Measurements from ENCODE around the gene BPGM.
A peak's percentile ranks its signal among the peaks of the same experiment; 100 is the strongest.

BPGM gene

DNA sequence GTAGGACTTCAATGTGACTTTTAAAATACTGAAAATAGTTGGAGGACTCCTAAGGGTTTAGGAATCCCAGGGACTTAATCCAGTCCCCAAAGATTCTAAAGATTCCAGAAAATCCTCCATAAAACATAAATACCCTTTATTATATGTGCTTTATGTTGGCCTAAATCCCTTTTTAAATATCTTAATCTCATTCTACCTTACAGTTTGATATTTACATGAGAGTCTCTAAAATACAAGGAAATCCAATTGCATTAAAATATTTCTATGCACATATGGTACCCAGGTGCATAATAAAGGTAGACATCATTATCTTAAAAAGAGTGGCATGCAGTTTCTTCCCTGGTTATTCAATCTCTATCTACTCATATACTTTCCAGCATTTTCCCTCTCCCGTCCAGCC is 51.8 kb downstream of the BPGM start:
- TF ChIP-seq, protein P1, sequence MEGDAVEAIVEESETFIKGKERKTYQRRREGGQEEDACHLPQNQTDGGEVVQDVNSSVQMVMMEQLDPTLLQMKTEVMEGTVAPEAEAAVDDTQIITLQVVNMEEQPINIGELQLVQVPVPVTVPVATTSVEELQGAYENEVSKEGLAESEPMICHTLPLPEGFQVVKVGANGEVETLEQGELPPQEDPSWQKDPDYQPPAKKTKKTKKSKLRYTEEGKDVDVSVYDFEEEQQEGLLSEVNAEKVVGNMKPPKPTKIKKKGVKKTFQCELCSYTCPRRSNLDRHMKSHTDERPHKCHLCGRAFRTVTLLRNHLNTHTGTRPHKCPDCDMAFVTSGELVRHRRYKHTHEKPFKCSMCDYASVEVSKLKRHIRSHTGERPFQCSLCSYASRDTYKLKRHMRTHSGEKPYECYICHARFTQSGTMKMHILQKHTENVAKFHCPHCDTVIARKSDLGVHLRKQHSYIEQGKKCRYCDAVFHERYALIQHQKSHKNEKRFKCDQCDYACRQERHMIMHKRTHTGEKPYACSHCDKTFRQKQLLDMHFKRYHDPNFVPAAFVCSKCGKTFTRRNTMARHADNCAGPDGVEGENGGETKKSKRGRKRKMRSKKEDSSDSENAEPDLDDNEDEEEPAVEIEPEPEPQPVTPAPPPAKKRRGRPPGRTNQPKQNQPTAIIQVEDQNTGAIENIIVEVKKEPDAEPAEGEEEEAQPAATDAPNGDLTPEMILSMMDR (IDR thresholded peaks at IDR 0.05; ENCODE audit: extremely low read depth, insufficient read depth, missing control alignments): no peak
- no peak for DNase-seq (ENCODE audit: low spot score)
- in situ Hi-C loops (cut with MboI; ENCODE audit: low pct_unique_long_range_greater_than_20kb, low sequenced_read_pairs, unreplicated experiment): no loop called here

GRCh38 chr7:134699021-134699818 is 52.6 kb downstream of the BPGM start:
- DNase-seq (ENCODE audit: low spot score): no peak
- TF ChIP-seq, protein P1 (IDR thresholded peaks at IDR 0.05; ENCODE audit: extremely low read depth, insufficient read depth, missing control alignments): no peak
- in situ Hi-C loops (cut with MboI; ENCODE audit: low pct_unique_long_range_greater_than_20kb, low sequenced_read_pairs, unreplicated experiment): no loop called here

- no peak for DNase-seq (ENCODE audit: low spot score)
- in situ Hi-C loops (cut with MboI; ENCODE audit: low pct_unique_long_range_greater_than_20kb, low sequenced_read_pairs, unreplicated experiment): no loop called here
- TF ChIP-seq, protein P1 (IDR thresholded peaks at IDR 0.05; ENCODE audit: extremely low read depth, insufficient read depth, missing control alignments): no peak
These were observed 53.2 kb downstream of the BPGM start for GRCh38 chr7:134699899-134700298.

DNA sequence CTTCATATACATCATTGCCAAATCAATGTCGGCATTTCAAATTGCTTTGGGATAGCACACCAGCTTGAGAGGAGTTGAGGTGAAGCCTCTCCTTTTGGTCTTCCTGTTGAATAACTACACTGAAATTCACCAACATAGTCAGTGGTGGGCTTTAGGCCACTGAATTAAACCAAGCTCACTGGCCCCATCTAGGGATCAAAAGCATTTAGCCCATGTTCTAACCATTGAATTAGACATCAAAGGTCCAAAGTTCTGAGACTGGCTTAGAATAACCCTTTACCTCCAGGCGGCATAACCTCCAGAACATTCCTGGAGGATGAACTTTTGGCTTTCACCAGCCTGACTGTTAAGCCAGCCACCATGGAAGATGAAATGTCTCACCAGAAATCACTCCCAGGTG is 54.6 kb downstream of the BPGM start:
- in situ Hi-C loops (cut with MboI; ENCODE audit: low pct_unique_long_range_greater_than_20kb, low sequenced_read_pairs, unreplicated experiment): no loop called here
- peak; percentile 50 for DNase-seq (ENCODE audit: low spot score)
- TF ChIP-seq, protein P1 (IDR thresholded peaks at IDR 0.05; ENCODE audit: extremely low read depth, insufficient read depth, missing control alignments): peak; percentile 55

- no peak for DNase-seq (ENCODE audit: low spot score)
- in situ Hi-C loops (cut with MboI; ENCODE audit: low pct_unique_long_range_greater_than_20kb, low sequenced_read_pairs, unreplicated experiment): no loop called here
- TF ChIP-seq, protein P1 (IDR thresholded peaks at IDR 0.05; ENCODE audit: extremely low read depth, insufficient read depth, missing control alignments): no peak
These were observed 56.0 kb downstream of the BPGM start for GRCh38 chr7:134702366-134703240.

DNA sequence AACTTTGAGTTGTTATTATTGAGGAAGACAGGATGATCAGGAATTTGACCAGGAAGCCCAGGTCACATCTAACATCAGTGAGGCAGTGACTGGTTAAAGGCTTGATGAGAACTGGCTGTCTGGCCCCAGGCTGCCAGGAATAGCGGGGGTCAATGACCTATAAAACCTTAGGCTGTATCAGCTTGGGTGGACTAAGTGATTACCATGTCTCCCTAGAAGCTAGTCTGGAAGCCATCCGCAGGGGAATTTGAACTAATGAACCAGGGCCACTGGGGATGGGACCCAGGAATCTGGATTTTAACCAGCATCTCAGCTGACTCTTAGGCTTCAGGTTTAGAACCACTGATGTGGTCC is 56.6 kb downstream of the BPGM start:
- TF ChIP-seq, protein P1 (IDR thresholded peaks at IDR 0.05; ENCODE audit: extremely low read depth, insufficient read depth, missing control alignments): no peak
- in situ Hi-C loops (cut with MboI; ENCODE audit: low pct_unique_long_range_greater_than_20kb, low sequenced_read_pairs, unreplicated experiment): no loop called here
- DNase-seq (ENCODE audit: low spot score): no peak
